Measurements from ENCODE around the gene DHX57. TPM values are rescaled to one million over a fixed set of nuclear protein-coding genes. Genes with fewer than 3 reads are reported as not detected.

Gene DHX57
- total and polyA plus RNA-seq, 2 donors (not counting 3 experiments of a cell fraction or from before 2014, with no cell fraction given), result 8.7 to 28.2 TPM

DNA sequence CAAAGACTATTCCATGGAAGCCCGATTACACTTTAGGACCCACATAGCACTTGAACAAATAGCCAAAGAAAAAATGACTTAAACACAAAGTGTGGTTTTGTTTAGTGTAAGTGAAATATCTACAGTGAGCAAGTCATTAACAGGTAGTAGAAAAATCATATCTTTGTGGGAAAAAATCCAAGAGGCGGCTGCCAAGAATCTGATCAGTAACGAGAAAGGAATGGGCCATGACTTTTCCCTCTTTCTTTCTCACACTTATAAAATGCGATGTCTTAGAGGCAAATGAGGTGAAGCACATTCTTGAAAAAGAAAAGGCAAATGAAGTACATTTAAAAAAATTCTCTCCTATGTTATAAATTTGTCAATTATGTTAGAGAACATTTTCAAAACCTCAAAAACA, 110.6 kb downstream of the DHX57 start:
- dilution Hi-C loops (cut with MboI; ENCODE audit: extremely low pct_ligation_motif_present, low sequenced_read_pairs) (no loop called here), intact Hi-C loops (cut with micrococcal nuclease) (no loop called here)
- TF ChIP-seq GATA2 (IDR thresholded peaks at IDR 0.05; ENCODE audit: insufficient read depth, insufficient read length, low read depth, low read length) (no peak), POLR2AphosphoS5 (IDR thresholded peaks at IDR 0.05; ENCODE audit: insufficient read depth, low read depth, low read length) (no peak), MYC (IDR thresholded peaks at IDR 0.05; ENCODE audit: low read depth, low read length) (no peak), CTCF (IDR thresholded peaks at IDR 0.05; ENCODE audit: extremely low read depth in 1 of 2, insufficient read depth in 1 of 2, low read depth in 1 of 2, low read length in 2 of 2) (no peak), EZH2 (IDR thresholded peaks at IDR 0.05; ENCODE audit: borderline replicate concordance, low read depth, low read length, severe bottlenecking) (no peak), POLR2A (IDR thresholded peaks at IDR 0.05; ENCODE audit: low read depth, low read length) (no peak), FOS (IDR thresholded peaks at IDR 0.05; ENCODE audit: borderline replicate concordance, insufficient read depth, low read length) (no peak), JUN (IDR thresholded peaks at IDR 0.05; ENCODE audit: borderline replicate concordance, insufficient read depth, insufficient read length, low read depth) (no peak)
- TF ChIP-seq, protein P1, sequence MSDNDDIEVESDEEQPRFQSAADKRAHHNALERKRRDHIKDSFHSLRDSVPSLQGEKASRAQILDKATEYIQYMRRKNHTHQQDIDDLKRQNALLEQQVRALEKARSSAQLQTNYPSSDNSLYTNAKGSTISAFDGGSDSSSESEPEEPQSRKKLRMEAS (IDR thresholded peaks at IDR 0.05; ENCODE audit: insufficient read depth, insufficient read length), result no peak
- no peaks in the 10 kb centered on the region for H3K4me1 ChIP-seq (ENCODE audit: control insufficient read depth, extremely low read depth, insufficient read depth, low read length)
- H3K4me2 ChIP-seq (ENCODE audit: insufficient read depth, low read length), result no peak overlapping the region
- FAIRE-seq (no peak), DNase-seq (ENCODE audit: low read depth, low spot score) (no peak)
- no peaks in the 10 kb centered on the region for H3K79me2 ChIP-seq (ENCODE audit: control insufficient read depth, insufficient read depth, low read length)
- ChIA-PET CTCF (no interaction called here), POLR2A (interaction anchor here (0.6 kb wide), 1 partner anchor 14 kb away, joined by 5 read pairs; the partner anchor contains the start of gene SRSF7)
- no peak overlapping the region for H2AFZ ChIP-seq (ENCODE audit: low read depth, low read length)
- no peaks in the 10 kb centered on the region for H3K36me3 ChIP-seq (ENCODE audit: control insufficient read depth in 2 of 2, extremely low read depth in 1 of 2, insufficient read depth in 2 of 2, low read length in 2 of 2)
- H3K9me3 ChIP-seq (replicated peaks; ENCODE audit: control insufficient read depth, insufficient read depth, low read length), result no peaks in the 10 kb centered on the region
- no peaks in the 10 kb centered on the region for H4K20me1 ChIP-seq (replicated peaks; ENCODE audit: control insufficient read depth, extremely low read depth, insufficient read depth, low read length)
- H3K9ac ChIP-seq (replicated peaks; ENCODE audit: extremely low read depth, insufficient read depth, low read length), result no peak overlapping the region
- no peak overlapping the region for H3K27ac ChIP-seq (ENCODE audit: insufficient read depth, low read depth, low read length)
- no peaks in the 10 kb centered on the region for H3K27me3 ChIP-seq (ENCODE audit: control insufficient read depth in 2 of 2, insufficient read depth in 2 of 2, low read length in 2 of 2)
- no peak overlapping the region for H3K4me3 ChIP-seq (replicated peaks in 1 of 3; ENCODE audit: insufficient read depth in 1 of 3, low read depth in 1 of 3, low read length in 3 of 3)
- no TSS peak for BruUV-seq (replicated peaks)
- no peaks in the 10 kb centered on the region for H3K9me1 ChIP-seq (replicated peaks; ENCODE audit: control insufficient read depth, extremely low read depth, insufficient read depth, low read length)
